A172 (cell line): Measurements from ENCODE around the gene VN1R5. TPM values are rescaled to one million over a fixed set of nuclear protein-coding genes. Genes with fewer than 3 reads are reported as not detected.
"Not testable (repeated sequence)": the region's sequence is repeated elsewhere in the genome, so short reads cannot be mapped to it uniquely, and the experiment has no call there.

Source experiments
- DNase-seq: peaks from one replicate; pipeline ENCODE4 v3.0.0-alpha.2; 2015; ENCODE audit warnings: low spot score
- total RNA-seq: library from RNA; depleted of rRNA; stranded (reverse); fragments of >200 nt; shearing (Covaris generic); gene quantifications from 2 replicates; pipeline ENCODE4 v1.2.3, GENCODE V29; 2014; rRNA removed

Gene VN1R5
- not detected in 2 replicates for total RNA-seq

- not testable (repeated sequence) for DNase-seq
Measured at GRCh38 chr1:247255772-247256171, at the start of gene VN1R5. Gene VN1R5 (plus strand): TSS chr1:247256072.

GRCh38 chr1:247209396-247209795 is 46.5 kb upstream of the VN1R5 start:
- peak; percentile 7 for DNase-seq

DNA sequence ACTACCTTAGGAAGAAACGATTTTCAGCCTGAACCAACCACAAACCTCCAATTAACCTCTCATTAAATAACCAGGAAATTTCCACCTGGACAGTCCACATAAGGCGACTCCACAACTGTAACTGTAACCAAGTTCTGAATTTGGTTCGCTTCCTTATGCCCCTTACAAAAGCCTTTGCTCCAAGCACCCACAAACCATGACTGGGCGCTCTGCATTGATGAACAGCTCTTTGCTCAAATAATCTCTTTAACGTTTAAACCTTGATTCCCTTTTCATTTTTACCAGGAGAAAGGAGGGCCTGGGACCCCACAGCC is 45.9 kb upstream of the VN1R5 start:
- peak; percentile 40 for DNase-seq

- DNase-seq = peak; percentile 97
Measured at GRCh38 chr1:247210376-247211117, 45.3 kb upstream of the VN1R5 start.

GRCh38 chr1:247211339-247211738 is 44.5 kb upstream of the VN1R5 start:
- no peak for DNase-seq

DNA sequence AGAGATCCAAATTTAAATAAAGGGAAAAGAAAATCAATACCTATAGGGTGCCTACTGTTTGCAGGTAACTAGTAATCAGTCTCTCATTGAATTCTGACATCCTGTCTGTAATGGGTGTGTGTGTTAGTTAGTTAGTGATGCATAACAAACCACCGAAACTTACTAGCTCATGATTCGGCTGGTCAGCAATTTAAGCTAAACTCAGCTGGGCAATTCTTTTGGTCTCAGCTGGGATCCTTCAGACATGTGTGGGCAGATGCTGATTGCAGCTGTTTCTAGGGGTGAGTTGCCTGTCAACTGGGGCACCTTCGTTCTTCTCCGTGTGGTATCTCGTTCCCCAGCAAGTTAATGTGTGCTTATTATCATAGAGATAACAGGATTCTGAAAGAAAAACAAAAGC is 43.9 kb upstream of the VN1R5 start:
- DNase-seq = no peak

DNA sequence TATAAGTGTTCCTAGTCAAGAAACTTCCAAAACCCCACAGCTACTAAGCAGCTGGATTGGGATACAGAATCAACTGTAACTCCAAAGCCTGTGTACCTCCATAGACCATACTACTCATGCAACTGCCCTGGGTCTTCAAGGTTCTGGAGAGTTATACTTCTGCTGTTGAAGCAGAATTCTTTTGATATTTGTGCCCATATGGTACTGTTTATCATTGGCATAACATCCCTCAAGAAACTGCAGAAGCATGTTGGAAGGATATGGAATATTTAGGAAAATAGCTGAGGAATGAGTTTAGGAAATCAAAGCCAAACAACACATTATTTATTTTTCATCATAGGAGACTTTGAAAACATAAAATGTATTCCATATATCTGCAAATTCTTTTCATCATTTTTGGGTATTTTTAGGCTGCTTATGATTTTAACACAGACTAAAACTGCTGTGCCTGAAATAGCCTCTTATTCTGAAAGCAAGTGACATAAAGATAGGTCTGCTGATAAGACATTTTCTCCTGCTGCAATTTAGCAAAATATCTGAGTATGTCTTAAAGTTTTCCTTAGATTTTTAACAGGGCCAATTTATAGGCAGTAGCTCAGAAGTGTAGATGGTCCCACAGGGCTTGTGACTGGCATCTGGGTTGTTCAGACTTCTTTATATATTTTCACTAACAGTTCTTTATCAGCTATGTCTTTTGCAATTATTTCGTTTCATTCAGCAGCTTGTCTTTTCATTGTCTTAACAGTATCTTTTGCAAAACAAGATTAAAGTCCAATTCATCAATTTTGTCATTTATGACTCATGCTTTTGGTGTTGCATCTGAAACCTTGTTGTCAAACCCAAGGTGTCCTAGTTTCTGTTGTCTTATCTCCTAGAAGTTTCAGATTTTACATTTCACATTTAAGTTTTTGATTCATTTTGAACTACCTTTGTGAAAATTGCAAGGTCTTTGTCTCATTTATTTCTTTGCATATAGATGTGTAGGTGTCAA is 43.0 kb upstream of the VN1R5 start:
- DNase-seq = peak; percentile 21

DNA sequence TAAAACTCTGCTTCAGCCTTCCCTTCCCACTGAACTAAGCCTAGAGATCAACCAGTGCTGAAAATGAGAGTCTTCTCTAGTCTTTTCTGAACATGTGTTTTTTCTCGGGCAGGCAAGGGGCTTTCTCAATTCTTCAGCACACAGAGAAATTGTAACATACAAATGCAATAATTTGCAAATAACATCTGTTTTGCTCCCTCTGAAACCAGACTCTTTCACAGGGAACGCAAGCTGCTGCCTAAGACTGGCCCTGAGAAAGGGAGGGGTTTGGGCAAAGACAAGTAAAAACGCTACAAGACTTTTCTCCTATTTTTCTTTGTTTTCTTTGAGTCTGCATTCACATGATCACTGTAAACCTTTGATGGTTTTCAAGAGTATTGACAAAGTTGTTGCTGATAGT is 39.6 kb upstream of the VN1R5 start:
- DNase-seq = no peak

DNA sequence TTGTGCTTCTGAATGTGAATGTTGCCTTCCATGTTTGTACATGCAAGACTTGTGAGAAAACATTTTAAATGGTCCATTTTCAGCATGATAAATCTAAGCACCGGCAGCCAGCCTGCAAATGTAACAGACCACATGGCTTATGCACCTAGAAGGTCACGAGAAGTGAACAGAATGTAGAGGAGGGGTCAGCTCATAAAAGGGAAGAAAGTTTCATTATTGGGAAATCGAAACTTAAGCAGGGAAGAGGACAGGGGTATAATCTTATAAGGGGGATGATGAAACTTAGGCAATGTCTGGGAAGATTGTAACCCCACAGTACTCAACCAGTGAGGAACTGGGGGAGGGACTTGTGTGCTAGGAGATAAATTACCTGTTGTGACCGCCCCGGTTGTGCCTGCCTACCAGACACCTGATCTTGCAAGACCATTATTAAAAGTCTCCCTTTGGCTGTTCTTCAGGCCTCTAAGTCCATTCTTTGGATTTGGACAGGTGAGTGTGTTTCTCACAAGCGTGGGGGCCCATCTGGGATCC is 37.7 kb upstream of the VN1R5 start:
- no peak for DNase-seq

DNA sequence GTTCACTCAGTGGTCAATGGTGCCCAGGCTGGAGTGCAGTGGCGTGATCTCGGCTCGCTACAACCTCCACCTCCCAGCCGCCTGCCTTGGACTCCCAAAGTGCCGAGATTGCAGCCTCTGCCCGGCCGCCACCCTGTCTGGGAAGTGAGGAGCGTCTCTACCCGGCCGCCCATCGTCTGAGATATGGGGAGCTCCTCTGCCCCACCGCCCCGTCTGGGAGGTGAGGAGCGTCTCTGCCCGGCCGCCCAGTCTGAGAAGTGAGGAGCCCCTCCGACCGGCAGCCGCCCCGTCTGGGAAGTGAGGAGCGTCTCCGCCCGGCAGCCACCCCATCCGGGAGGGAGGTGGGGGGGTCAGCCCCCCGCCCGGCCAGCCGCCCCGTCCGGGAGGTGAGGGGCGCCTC is 35.6 kb upstream of the VN1R5 start:
- not testable (repeated sequence) for DNase-seq

DNA sequence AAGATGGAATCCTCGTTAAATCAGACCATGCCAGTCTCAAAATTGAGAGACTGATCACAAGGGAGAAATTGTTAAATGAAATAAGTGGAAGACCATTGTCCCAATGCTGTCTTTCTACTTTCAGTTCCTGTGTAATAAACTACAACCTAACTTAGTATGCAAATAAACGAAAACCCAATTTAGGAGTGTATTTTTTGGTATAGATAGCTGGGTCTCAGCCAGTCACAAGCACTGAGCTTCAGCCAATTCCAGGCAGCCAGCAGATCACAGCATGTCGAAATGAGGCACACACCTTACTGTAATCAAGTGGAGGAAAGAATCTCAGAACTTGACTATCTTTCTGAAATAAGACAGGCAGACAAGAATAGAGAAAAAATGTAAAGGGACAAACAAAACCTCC is 33.0 kb upstream of the VN1R5 start:
- no peak for DNase-seq

DNA sequence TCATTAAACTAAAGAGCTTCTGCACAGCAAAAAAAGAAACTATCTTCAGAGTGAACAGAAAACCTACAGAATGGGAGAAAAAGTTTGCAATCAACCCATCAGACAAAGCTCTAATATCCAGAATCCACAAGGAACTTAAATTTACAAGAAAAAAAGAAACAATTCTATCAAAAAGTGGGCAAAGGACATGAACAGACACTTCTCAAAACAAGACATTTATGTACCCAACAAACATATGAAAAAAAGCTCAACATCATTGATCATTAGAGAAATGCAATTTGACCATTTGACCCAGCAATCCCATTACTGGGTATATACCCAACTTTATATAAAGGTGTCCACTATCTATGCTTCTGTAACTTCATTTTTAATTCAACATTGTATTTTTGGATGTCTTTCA is 31.1 kb upstream of the VN1R5 start:
- DNase-seq = no peak

- DNase-seq = peak; percentile 32
Measured at GRCh38 chr1:247228133-247228532, 27.7 kb upstream of the VN1R5 start.

- peak; percentile 29 for DNase-seq
Measured at GRCh38 chr1:247241691-247242090, 14.2 kb upstream of the VN1R5 start.

- no peak for DNase-seq
Measured at GRCh38 chr1:247243524-247244137, 12.2 kb upstream of the VN1R5 start.

GRCh38 chr1:247246325-247247115 is 9.4 kb upstream of the VN1R5 start:
- DNase-seq = no peak

GRCh38 chr1:247247568-247247967 is 8.3 kb upstream of the VN1R5 start:
- DNase-seq = no peak

- DNase-seq = peak; percentile 49
Measured at GRCh38 chr1:247266053-247266452, 10.2 kb downstream of the VN1R5 start.

DNA sequence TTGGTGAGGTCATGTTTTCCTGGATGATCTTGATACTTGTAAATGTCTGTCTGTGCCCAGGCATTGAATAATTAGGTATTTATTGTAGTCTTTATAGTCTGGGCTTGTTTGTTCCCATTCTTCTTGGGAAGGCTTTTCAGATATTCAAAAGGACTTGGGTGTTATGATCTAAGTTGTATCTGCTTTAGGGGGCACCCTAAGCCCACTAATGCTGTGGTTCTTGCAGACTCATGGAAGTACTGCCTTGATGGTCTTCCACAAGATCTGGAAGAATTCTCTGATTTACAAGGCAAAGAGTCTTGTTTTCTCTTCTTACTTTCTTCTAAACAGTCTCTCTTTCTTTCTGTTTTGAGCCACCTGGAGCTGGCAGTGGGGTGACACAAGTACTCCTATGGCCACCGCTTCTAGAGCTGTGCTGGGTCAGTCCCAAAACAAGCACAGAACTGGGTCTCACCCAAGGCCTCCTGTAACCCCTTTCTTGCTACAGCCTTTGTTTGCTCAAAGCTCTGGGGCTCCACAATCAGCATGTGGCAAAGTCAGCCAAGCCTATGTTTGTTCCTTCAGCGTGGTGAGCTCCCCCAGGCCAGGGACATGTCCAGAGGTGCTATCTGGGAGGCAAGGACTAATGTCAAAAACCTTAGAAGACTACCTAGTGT is 12.6 kb downstream of the VN1R5 start:
- no peak for DNase-seq

- no peak for DNase-seq
Measured at GRCh38 chr1:247269133-247269532, 13.3 kb downstream of the VN1R5 start.

DNA sequence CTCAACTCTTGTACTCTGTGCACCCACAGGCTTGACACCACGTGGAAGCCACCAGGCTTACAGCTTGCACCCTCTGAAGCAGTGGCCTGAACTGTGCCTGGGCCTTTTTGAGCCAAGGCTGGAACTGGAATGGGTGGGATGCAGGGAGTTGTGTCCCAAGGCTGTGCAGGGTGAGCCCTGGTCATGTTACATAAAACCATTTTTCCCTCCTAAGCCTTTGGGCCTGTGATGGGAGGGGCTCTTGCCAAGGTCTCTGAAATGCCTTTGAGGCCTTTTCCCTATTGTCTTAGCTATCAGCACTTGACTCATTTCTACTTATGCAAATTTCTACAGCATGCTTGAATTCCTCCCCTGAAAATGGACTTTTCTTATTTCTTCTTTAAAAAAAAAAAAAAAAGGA is 14.1 kb downstream of the VN1R5 start:
- no peak for DNase-seq
